B cell (primary cell): ENCODE measurements around the gene MPL. TPM values are rescaled to one million over a fixed set of nuclear protein-coding genes. Genes with fewer than 3 reads are reported as not detected.

Experiments used
- ATAC-seq: fragments of 200-7000 bp; cut with Tn5 transposase; one replicate; pipeline ENCODE4 v1.10.0; 2021; ENCODE audit warnings: low read depth, mild to moderate bottlenecking, moderate number of reproducible peaks, moderate library complexity
- CTCF ChIA-PET: fragments of 350-600 bp; sonication (Branson Sonifier 250); formaldehyde crosslinking; loops from one replicate; lab custom pipeline; 2021; ENCODE audit warnings: antibody characterized with exemption, inconsistent platforms; lab: Charles Lee
- POLR2A ChIA-PET: fragments of 350-600 bp; sonication (Branson Sonifier 250); formaldehyde crosslinking; loops from one replicate; lab custom pipeline; 2021; ENCODE audit warnings: antibody characterized with exemption; lab: Charles Lee
- DNase-seq: peaks from one replicate; pipeline ENCODE4 v3.0.0; 2013
- H2AFZ ChIP-seq: 2 replicates; pipeline ENCODE4 v1.6.1; 2012; ENCODE audit warnings: mild to moderate bottlenecking, low read depth, low read length; ENCODE audit not compliant: insufficient read depth, poor library complexity, severe bottlenecking
- H3K27ac ChIP-seq, 2 donors: 1 replicate in 1 of 2; 2 replicates in 1 of 2; pipeline ENCODE4 v1.5.1; 2012 to 2013; ENCODE audit warnings: low read length in 2 of 2, mild to moderate bottlenecking in 2 of 2, moderate library complexity in 1 of 2
- H3K27me3 ChIP-seq, 4 experiments: fragments of 200-600 bp in 1 of 4; sonication (generic) in 1 of 4; replicated peaks in 1 of 4; 1 replicate in 2 of 4; 2 replicates in 2 of 4; pipeline versions ENCODE4 v1.6.1 to v1.7.0; 2013 to 2016; ENCODE audit warnings: low read length in 3 of 4, mild to moderate bottlenecking in 2 of 4, mixed read lengths in 1 of 4, moderate library complexity in 1 of 4; ENCODE audit not compliant: insufficient read depth in 4 of 4, control insufficient read depth in 3 of 4; ENCODE audit errors: control extremely low read depth in 1 of 4
- H3K36me3 ChIP-seq, 2 experiments: replicated peaks in 1 of 2; 1 replicate in 1 of 2; 2 replicates in 1 of 2; pipeline versions ENCODE4 v1.6.1 to v1.7.1; 2013; ENCODE audit warnings: low read length in 1 of 2; ENCODE audit not compliant: insufficient read depth in 2 of 2, control insufficient read depth in 1 of 2; ENCODE audit errors: control extremely low read depth in 1 of 2, extremely low read depth in 1 of 2
- H3K4me1 ChIP-seq, 2 donors: fragments of 200-600 bp in 1 of 2; sonication (generic) in 1 of 2; 1 replicate in 1 of 2; 2 replicates in 1 of 2; pipeline versions ENCODE4 v1.5.1 to v1.6.1; 2013 to 2017; ENCODE audit warnings: low read length in 2 of 2; ENCODE audit not compliant: control insufficient read depth in 2 of 2, insufficient read depth in 2 of 2
- H3K4me2 ChIP-seq: replicated peaks from 2 replicates; pipeline ENCODE3; 2012; ENCODE audit warnings: mild to moderate bottlenecking, low read depth, low read length; ENCODE audit not compliant: poor library complexity, severe bottlenecking
- H3K4me3 ChIP-seq, 5 experiments: fragments of 200-600 bp in 1 of 5; sonication (generic) in 1 of 5; 1 replicate in 3 of 5; 2 replicates in 2 of 5; pipeline versions ENCODE4 v1.5.1 to v1.7.0; 2011 to 2016; ENCODE audit warnings: low read length in 4 of 5, mild to moderate bottlenecking in 4 of 5, low read depth in 2 of 5, control low read depth in 1 of 5, moderate library complexity in 1 of 5; ENCODE audit not compliant: insufficient read depth in 1 of 5; ENCODE audit errors: control extremely low read depth in 1 of 5, extremely low read depth in 1 of 5
- H3K79me2 ChIP-seq: fragments of 200-600 bp; sonication (generic); one replicate; pipeline ENCODE4 v1.6.0; 2016; ENCODE audit warnings: low read length; ENCODE audit not compliant: control insufficient read depth, insufficient read depth
- H3K9ac ChIP-seq: fragments of 200-600 bp; sonication (generic); 2 replicates; pipeline ENCODE4 v1.6.1; 2017; ENCODE audit warnings: mild to moderate bottlenecking, low read length, moderate library complexity
- H3K9me3 ChIP-seq, 3 donors: one replicate each; pipeline versions ENCODE4 v1.6.1 to v1.7.1; 2013; ENCODE audit warnings: low read length in 2 of 3; ENCODE audit not compliant: control insufficient read depth in 2 of 3, insufficient read depth in 1 of 3; ENCODE audit errors: control extremely low read depth in 1 of 3
- H4K20me1 ChIP-seq: 2 replicates; pipeline ENCODE4 v1.6.0; 2012; ENCODE audit warnings: mild to moderate bottlenecking, low read length; ENCODE audit not compliant: insufficient read depth, control insufficient read depth, poor library complexity, severe bottlenecking
- H3K27ac Mint-ChIP-seq: one replicate; pipeline ENCODE4 v1.8.0; 2021; ENCODE audit warnings: mixed read lengths
- H3K27me3 Mint-ChIP-seq: one replicate; pipeline ENCODE4 v1.8.0; 2021; ENCODE audit warnings: mixed read lengths
- H3K4me1 Mint-ChIP-seq: one replicate; pipeline ENCODE4 v1.8.0; 2021; ENCODE audit warnings: mixed read lengths
- H3K4me3 Mint-ChIP-seq: one replicate; pipeline ENCODE4 v1.8.0; 2021; ENCODE audit warnings: mixed read lengths
- H3K9me3 Mint-ChIP-seq: one replicate; pipeline ENCODE4 v1.8.0; 2022; ENCODE audit warnings: mixed read lengths; ENCODE audit not compliant: insufficient read depth
- EZH2 ChIP-seq: IDR thresholded peaks from 2 replicates; pipeline ENCODE4 v1.6.1; 2012; ENCODE audit warnings: borderline replicate concordance, low read depth, mild to moderate bottlenecking, moderate library complexity, low read length; ENCODE audit not compliant: insufficient read depth, poor library complexity, severe bottlenecking
- WGBS: methylation state at CpG from one replicate; pipeline ENCODE4 v1.1.5; 2013; ENCODE audit warnings: missing lambda C conversion rate; ENCODE audit not compliant: insufficient coverage; 5-methylcytosine and 5-hydroxymethylcytosine counted together
- intact Hi-C: fragments of 100-400 bp; cut with micrococcal nuclease; formaldehyde crosslinking; loops from one replicate; pipeline ENCODE4 v1.10.0; 2022
- polyA plus RNA-seq: library from polyadenylated mRNA; depleted of rRNA; stranded (reverse); fragments of >200 nt; gene quantifications from 2 replicates; pipeline ENCODE4 v1.2.3, GENCODE V29; 2012
- total RNA-seq, 2 donors: library from RNA; stranded (reverse); fragments of 120-200 nt in 1 of 2; gene quantifications; 1 replicate in 1 of 2; 2 replicates in 1 of 2; pipeline versions ENCODE4 v1.2.3 to v1.2.4, GENCODE V29; 2013 to 2022
- TF ChIP-seq, protein P1 (sequence below): fragments of 200-600 bp; IDR thresholded peaks from one replicate; pipeline ENCODE4 v1.8.0; 2022; ENCODE audit warnings: antibody characterized with exemption, mild to moderate bottlenecking

The MPL gene
- total and polyA plus RNA-seq, 2 donors (not counting 1 experiment from before 2014, with no cell fraction given): not detected

DNA sequence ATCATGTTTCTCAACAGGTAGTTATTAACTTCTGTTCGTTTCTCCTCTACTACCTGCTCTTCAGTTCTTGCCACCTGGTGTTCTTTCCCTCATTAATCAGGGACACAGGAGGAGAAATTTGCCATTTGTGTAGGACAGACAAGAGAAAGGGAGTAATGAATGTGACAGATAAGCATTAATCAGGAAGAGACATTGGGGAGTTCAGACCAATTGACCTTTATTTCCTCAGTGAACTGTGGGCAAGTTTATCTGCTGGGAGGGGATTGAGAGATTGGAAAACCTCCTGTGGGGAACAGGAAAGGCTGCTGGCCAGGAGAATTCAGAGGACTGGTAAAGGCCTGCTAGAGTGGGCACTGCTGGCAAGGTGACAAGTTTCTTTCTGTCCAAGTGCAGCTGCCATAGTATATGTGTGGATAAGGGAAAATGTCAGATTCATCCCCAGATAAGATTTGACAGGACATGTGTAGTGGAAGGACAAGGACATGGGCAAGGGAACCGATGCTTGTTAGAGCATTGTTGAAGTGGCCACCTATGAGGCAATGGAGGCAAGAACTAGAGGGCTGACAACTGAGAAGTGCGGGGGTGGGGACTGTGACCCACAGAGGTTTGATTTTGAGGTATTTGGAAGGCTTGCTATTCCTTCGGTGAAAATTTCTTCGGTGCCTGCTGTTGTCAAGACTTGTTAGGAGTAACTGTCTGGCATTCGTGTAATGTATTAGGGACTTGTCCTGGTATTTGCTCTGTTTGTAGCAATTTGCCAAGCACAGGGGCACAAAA is 64.7 kb downstream of the MPL start:
- ChIA-PET POLR2A (interaction anchor here (0.6 kb wide), 1 partner anchor 245 kb away, joined by 3 read pairs; no protein-coding TSS in a partner anchor), CTCF (no interaction called here)
- peaks cover 26% of the 10 kb centered on the region for H4K20me1 ChIP-seq
- no peak overlapping the region for H3K4me2 ChIP-seq
- Mint-ChIP-seq H3K4me3 (no peak overlapping the region), H3K9me3 (no peaks in the 10 kb centered on the region), H3K27me3 (no peaks in the 10 kb centered on the region), H3K4me1 (peaks cover 2% of the 10 kb centered on the region), H3K27ac (no peak overlapping the region)
- ATAC-seq: no peak
- H2AFZ ChIP-seq: no peak overlapping the region
- no peak for DNase-seq
- no peaks in the 10 kb centered on the region for H3K27me3 ChIP-seq
- H3K36me3 ChIP-seq: peaks cover 3 to 47% of the 10 kb centered on the region in 2 experiments
- H3K9me3 ChIP-seq: no peaks in the 10 kb centered on the region
- no peaks in the 10 kb centered on the region for H3K4me1 ChIP-seq
- intact Hi-C loops: no loop called here
- H3K27ac ChIP-seq: no peak overlapping the region
- WGBS: 97% methylated on average over 5 of the region's 6 CpGs
- H3K9ac ChIP-seq: no peak overlapping the region
- no peak overlapping the region for H3K4me3 ChIP-seq
- peaks cover 48% of the 10 kb centered on the region for H3K79me2 ChIP-seq
- TF ChIP-seq, protein P1, sequence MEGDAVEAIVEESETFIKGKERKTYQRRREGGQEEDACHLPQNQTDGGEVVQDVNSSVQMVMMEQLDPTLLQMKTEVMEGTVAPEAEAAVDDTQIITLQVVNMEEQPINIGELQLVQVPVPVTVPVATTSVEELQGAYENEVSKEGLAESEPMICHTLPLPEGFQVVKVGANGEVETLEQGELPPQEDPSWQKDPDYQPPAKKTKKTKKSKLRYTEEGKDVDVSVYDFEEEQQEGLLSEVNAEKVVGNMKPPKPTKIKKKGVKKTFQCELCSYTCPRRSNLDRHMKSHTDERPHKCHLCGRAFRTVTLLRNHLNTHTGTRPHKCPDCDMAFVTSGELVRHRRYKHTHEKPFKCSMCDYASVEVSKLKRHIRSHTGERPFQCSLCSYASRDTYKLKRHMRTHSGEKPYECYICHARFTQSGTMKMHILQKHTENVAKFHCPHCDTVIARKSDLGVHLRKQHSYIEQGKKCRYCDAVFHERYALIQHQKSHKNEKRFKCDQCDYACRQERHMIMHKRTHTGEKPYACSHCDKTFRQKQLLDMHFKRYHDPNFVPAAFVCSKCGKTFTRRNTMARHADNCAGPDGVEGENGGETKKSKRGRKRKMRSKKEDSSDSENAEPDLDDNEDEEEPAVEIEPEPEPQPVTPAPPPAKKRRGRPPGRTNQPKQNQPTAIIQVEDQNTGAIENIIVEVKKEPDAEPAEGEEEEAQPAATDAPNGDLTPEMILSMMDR: no peak
- TF ChIP-seq EZH2: no peak

Other genes with a start within 250 kb of the MPL start
- 25.9 and 27.4 TPM in 2 replicates for gene EBNA1BP2, start 165.5 kb upstream of the MPL start, total RNA-seq
- gene EBNA1BP2, start 165.5 kb upstream of the MPL start, polyA plus RNA-seq: 10.1 and 11.4 TPM in 2 replicates
- gene CFAP57, start 165.5 kb upstream of the MPL start, total RNA-seq: 0.15 and 0.44 TPM in 2 replicates
- 0.07 and 0.16 TPM in 2 replicates for gene CFAP57, start 165.5 kb upstream of the MPL start, polyA plus RNA-seq
- not detected in 2 replicates for gene TMEM125, start 67.8 kb upstream of the MPL start, total RNA-seq
- gene TMEM125, start 67.8 kb upstream of the MPL start, polyA plus RNA-seq: 0.10 TPM in 1 of 2 replicates, not detected in the other
- gene C1orf210, start 52.2 kb upstream of the MPL start, total RNA-seq: not detected in 2 replicates
- gene C1orf210, start 52.2 kb upstream of the MPL start, polyA plus RNA-seq: not detected in 2 replicates
- 0.10 TPM in 1 of 2 replicates, not detected in the other for gene TIE1, start 36.8 kb upstream of the MPL start, total RNA-seq
- gene TIE1, start 36.8 kb upstream of the MPL start, polyA plus RNA-seq: 0.04 TPM in 1 of 2 replicates, not detected in the other
- gene CDC20, start 21.2 kb downstream of the MPL start, total RNA-seq: 1.1 and 2.1 TPM in 2 replicates
- 1.5 and 2.0 TPM in 2 replicates for gene CDC20, start 21.2 kb downstream of the MPL start, polyA plus RNA-seq
- 65.4 and 66.6 TPM in 2 replicates for gene ELOVL1, start 30.2 kb downstream of the MPL start, total RNA-seq
- 78.8 and 98.5 TPM in 2 replicates for gene ELOVL1, start 30.2 kb downstream of the MPL start, polyA plus RNA-seq
- gene MED8, start 52.0 kb downstream of the MPL start, total RNA-seq: 30.0 and 31.8 TPM in 2 replicates
- 9.9 and 12.0 TPM in 2 replicates for gene MED8, start 52.0 kb downstream of the MPL start, polyA plus RNA-seq
- gene SZT2, start 52.1 kb downstream of the MPL start, total RNA-seq: 193 and 197 TPM in 2 replicates
- 34.5 and 41.4 TPM in 2 replicates for gene SZT2, start 52.1 kb downstream of the MPL start, polyA plus RNA-seq
- gene HYI, start 116.1 kb downstream of the MPL start, total RNA-seq: 26.5 and 29.0 TPM in 2 replicates
- 10.5 and 21.0 TPM in 2 replicates for gene HYI, start 116.1 kb downstream of the MPL start, polyA plus RNA-seq
- 0.07 and 0.22 TPM in 2 replicates for gene PTPRF, start 193.1 kb downstream of the MPL start, total RNA-seq
- gene PTPRF, start 193.1 kb downstream of the MPL start, polyA plus RNA-seq: 0.12 and 0.13 TPM in 2 replicates